ENCODE data around the gene HOXC9. TPM values are rescaled to one million over a fixed set of nuclear protein-coding genes. Genes with fewer than 3 reads are reported as not detected.
A peak's percentile ranks its signal among the peaks of the same experiment; 100 is the strongest.

Gene HOXC9
- polyA plus RNA-seq, 6 donors from 2014 or later = not detected

- Mint-ChIP-seq H3K4me3 (peak overlapping the region in 7 of 8 donors; percentile 13 to 64 (median 60)), H3K4me1 (peaks cover 36 to 56% (median 46%) of the 10 kb centered on the region in 3 donors), H3K36me3 (peaks cover 0 to 36% of the 10 kb centered on the region in 2 donors), H3K27me3 (peaks cover 78 to 99% (median 98%) of the 10 kb centered on the region in 3 donors), H3K9me3 (peaks cover 0 to 29% (median 7%) of the 10 kb centered on the region in 7 donors), H3K27ac (peak overlapping the region in 2 of 6 donors; percentile 83 to 91)
- DNase-seq = no peak
- no peak for ATAC-seq (ENCODE audit: low read depth in 2 of 2)
Measured at GRCh38 chr12:53989227-53990113, 10.5 kb upstream of the HOXC9 start.

- Mint-ChIP-seq H3K27ac (peak overlapping the region in 3 of 6 donors; percentile 10 to 91 (median 64)), H3K9me3 (peaks cover 0 to 33% (median 7%) of the 10 kb centered on the region in 7 donors)
Measured at GRCh38 chr12:53990311-53991076, 9.5 kb upstream of the HOXC9 start.

GRCh38 chr12:53991077-53991460, 8.9 kb upstream of the HOXC9 start:
- Mint-ChIP-seq H3K4me1 (peaks cover 42 to 55% (median 51%) of the 10 kb centered on the region in 3 donors), H3K27me3 (peaks cover 86 to 100% (median 99%) of the 10 kb centered on the region in 3 donors), H3K9me3 (peaks cover 0 to 33% (median 7%) of the 10 kb centered on the region in 7 donors), H3K36me3 (peaks cover 0 to 33% of the 10 kb centered on the region in 2 donors), H3K27ac (peak overlapping the region in 2 of 6 donors; percentile 64 to 89), H3K4me3 (peak overlapping the region in 3 of 8 donors; percentile 6 to 42 (median 13))
- DNase-seq (no peak), ATAC-seq (ENCODE audit: low read depth in 2 of 2) (no peak)

More at GRCh38 chr12:53990311-53991076, 9.5 kb upstream of the HOXC9 start:
- peaks cover 86 to 100% (median 97%) of the 10 kb centered on the region in 3 donors for H3K27me3 Mint-ChIP-seq
- H3K36me3 Mint-ChIP-seq = peaks cover 0 to 34% of the 10 kb centered on the region in 2 donors
- H3K4me3 Mint-ChIP-seq = peak overlapping the region in 2 of 8 donors; percentile 46 to 60
- DNase-seq (no peak), ATAC-seq (ENCODE audit: low read depth in 2 of 2) (no peak)
- peaks cover 38 to 55% (median 48%) of the 10 kb centered on the region in 3 donors for H3K4me1 Mint-ChIP-seq

- H3K27ac Mint-ChIP-seq = peak overlapping the region in 2 of 6 donors; percentile 20 to 83
- H3K36me3 Mint-ChIP-seq = peaks cover 0 to 33% of the 10 kb centered on the region in 2 donors
- H3K4me3 Mint-ChIP-seq = peak overlapping the region in 2 of 8 donors; percentile 42 to 86
- peaks cover 84 to 99% (median 92%) of the 10 kb centered on the region in 3 donors for H3K27me3 Mint-ChIP-seq
- ATAC-seq (ENCODE audit: low read depth in 2 of 2) = no peak
- peaks cover 46 to 62% (median 57%) of the 10 kb centered on the region in 3 donors for H3K4me1 Mint-ChIP-seq
- peaks cover 0 to 20% (median 4%) of the 10 kb centered on the region in 7 donors for H3K9me3 Mint-ChIP-seq
- DNase-seq = no peak
Measured at GRCh38 chr12:53992377-53992889, 7.5 kb upstream of the HOXC9 start.

GRCh38 chr12:53993162-53994008, 6.6 kb upstream of the HOXC9 start:
- Mint-ChIP-seq H3K27ac (peak overlapping the region; percentile 34 to 97 (median 82)), H3K36me3 (peaks cover 0 to 29% of the 10 kb centered on the region in 2 donors), H3K4me1 (peaks cover 46 to 68% (median 63%) of the 10 kb centered on the region in 3 donors), H3K9me3 (peaks cover 0 to 18% (median 4%) of the 10 kb centered on the region in 7 donors), H3K27me3 (peaks cover 79 to 99% (median 92%) of the 10 kb centered on the region in 3 donors), H3K4me3 (peak overlapping the region in 7 of 8 donors; percentile 34 to 86 (median 78))
- no peak for ATAC-seq (ENCODE audit: low read depth in 2 of 2)
- DNase-seq = no peak

- Mint-ChIP-seq H3K27ac (peak overlapping the region in 4 of 6 donors; percentile 71 to 97 (median 94)), H3K36me3 (peaks cover 0 to 26% of the 10 kb centered on the region in 2 donors), H3K4me3 (peak overlapping the region; percentile 34 to 86 (median 76)), H3K4me1 (peaks cover 43 to 64% (median 63%) of the 10 kb centered on the region in 3 donors), H3K9me3 (peaks cover 0 to 18% (median 7%) of the 10 kb centered on the region in 7 donors), H3K27me3 (peaks cover 79 to 99% (median 92%) of the 10 kb centered on the region in 3 donors)
- ATAC-seq (ENCODE audit: low read depth in 2 of 2) (no peak), DNase-seq (no peak)
Measured at GRCh38 chr12:53994009-53994263, 6.0 kb upstream of the HOXC9 start.

- ATAC-seq (ENCODE audit: low read depth in 2 of 2) (peak in 1 of 2 donors; percentile 20), DNase-seq (no peak)
- Mint-ChIP-seq H3K9me3 (peaks cover 0 to 17% (median 7%) of the 10 kb centered on the region in 7 donors), H3K36me3 (peaks cover 0 to 26% of the 10 kb centered on the region in 2 donors), H3K27me3 (peaks cover 79 to 96% (median 90%) of the 10 kb centered on the region in 3 donors), H3K4me3 (peak overlapping the region; percentile 82 to 93 (median 90)), H3K4me1 (peaks cover 40 to 59% (median 59%) of the 10 kb centered on the region in 3 donors), H3K27ac (peak overlapping the region in 4 of 6 donors; percentile 71 to 97 (median 94))
Measured at GRCh38 chr12:53994264-53995001, 5.5 kb upstream of the HOXC9 start.

- H3K4me3 Mint-ChIP-seq = peak overlapping the region; percentile 82 to 93 (median 90)
- no peak for ATAC-seq (ENCODE audit: low read depth in 2 of 2)
- H3K4me1 Mint-ChIP-seq = peaks cover 37 to 59% (median 57%) of the 10 kb centered on the region in 3 donors
- peaks cover 0 to 13% (median 7%) of the 10 kb centered on the region in 7 donors for H3K9me3 Mint-ChIP-seq
- peaks cover 77 to 94% (median 84%) of the 10 kb centered on the region in 3 donors for H3K27me3 Mint-ChIP-seq
- peak overlapping the region in 4 of 6 donors; percentile 18 to 90 (median 75) for H3K27ac Mint-ChIP-seq
- peaks cover 0 to 25% of the 10 kb centered on the region in 2 donors for H3K36me3 Mint-ChIP-seq
- no peak for DNase-seq
Measured at GRCh38 chr12:53995002-53995377, 5.0 kb upstream of the HOXC9 start.

- Mint-ChIP-seq H3K36me3 (peaks cover 0 to 18% of the 10 kb centered on the region in 2 donors), H3K4me1 (peaks cover 32 to 57% (median 53%) of the 10 kb centered on the region in 3 donors), H3K27ac (peak overlapping the region in 4 of 6 donors; percentile 63 to 90 (median 80)), H3K4me3 (peak overlapping the region; percentile 82 to 93 (median 90)), H3K9me3 (peaks cover 0 to 13% (median 7%) of the 10 kb centered on the region in 7 donors), H3K27me3 (peaks cover 73 to 94% (median 78%) of the 10 kb centered on the region in 3 donors)
- DNase-seq = no peak
- peak; percentile 37 to 39 for ATAC-seq (ENCODE audit: low read depth in 2 of 2)
Measured at GRCh38 chr12:53995378-53996239, 4.4 kb upstream of the HOXC9 start.

- Mint-ChIP-seq H3K4me1 (peaks cover 32 to 56% (median 50%) of the 10 kb centered on the region in 3 donors), H3K27me3 (peaks cover 70 to 94% (median 78%) of the 10 kb centered on the region in 3 donors), H3K36me3 (peaks cover 0 to 18% of the 10 kb centered on the region in 2 donors), H3K9me3 (peaks cover 0 to 13% (median 6%) of the 10 kb centered on the region in 7 donors), H3K4me3 (peak overlapping the region; percentile 82 to 93 (median 90)), H3K27ac (peak overlapping the region in 2 of 6 donors; percentile 62 to 63)
- DNase-seq (no peak), ATAC-seq (ENCODE audit: low read depth in 2 of 2) (peak in 1 of 2 donors; percentile 18)
Measured at GRCh38 chr12:53996240-53997203, 3.4 kb upstream of the HOXC9 start.

Data from naive B cell (primary cell).